Measurements from ENCODE around the gene STPG2. TPM values are rescaled to one million over a fixed set of nuclear protein-coding genes. Genes with fewer than 3 reads are reported as not detected.
"Not testable (repeated sequence)": the region's sequence is repeated elsewhere in the genome, so short reads cannot be mapped to it uniquely, and the experiment has no call there.

The STPG2 gene
- total RNA-seq, 8 experiments from 2014 or later: 0.05 to 0.93 (median 0.35) TPM; not detected in 1

DNA sequence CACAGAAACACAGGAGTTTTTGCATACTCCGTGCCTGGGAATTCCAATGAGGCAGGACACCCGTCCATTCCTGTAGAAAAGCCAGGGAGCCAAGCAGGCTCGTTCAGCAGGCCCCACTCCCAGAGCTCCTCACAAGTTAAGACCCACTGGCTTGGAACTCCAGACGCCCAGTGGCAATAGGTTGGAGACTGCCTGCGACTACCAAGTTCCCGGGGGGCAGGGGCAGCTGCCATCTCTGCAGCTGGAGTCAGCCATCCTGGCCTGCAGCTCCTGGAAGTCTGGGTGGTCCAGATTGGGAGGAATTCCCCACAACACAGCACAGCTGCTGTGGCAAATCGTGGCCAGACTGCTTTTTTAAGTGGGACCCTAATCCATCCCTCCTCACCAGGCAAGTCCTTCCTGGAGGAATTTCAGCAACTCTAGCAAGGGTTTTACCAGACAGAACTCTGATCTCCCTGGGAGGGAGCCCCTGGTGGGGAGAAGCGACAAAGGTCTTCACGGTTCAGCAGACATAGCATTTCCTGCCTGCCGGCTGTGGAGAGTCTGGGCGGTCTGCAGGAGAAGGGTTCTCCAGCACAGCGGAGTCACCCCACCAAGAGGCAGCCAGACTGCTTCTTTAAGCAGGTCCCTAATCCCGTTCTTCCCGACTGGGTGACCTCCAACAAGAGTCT lies 231.9 kb downstream of the STPG2 start:
- no peak overlapping the region for H3K4me3 ChIP-seq
- no peak overlapping the region for H3K27ac ChIP-seq
- no peaks in the 10 kb centered on the region for H3K4me1 ChIP-seq (replicated peaks in 1 of 2)
- in situ Hi-C loops (cut with MboI; ENCODE audit: low pct_unique_long_range_greater_than_20kb in 2 of 9, low sequenced_read_pairs in 9 of 9, unreplicated experiment in 9 of 9): no loop called here
- 0 to 90% (median 32%) methylated on average over 1 to 9 of the region's 14 CpGs; no CpG with 5 or more reads in 4 of the 10 experiments for WGBS, 10 experiments
- no peak for ATAC-seq (replicated peaks in 6 of 8)

DNA sequence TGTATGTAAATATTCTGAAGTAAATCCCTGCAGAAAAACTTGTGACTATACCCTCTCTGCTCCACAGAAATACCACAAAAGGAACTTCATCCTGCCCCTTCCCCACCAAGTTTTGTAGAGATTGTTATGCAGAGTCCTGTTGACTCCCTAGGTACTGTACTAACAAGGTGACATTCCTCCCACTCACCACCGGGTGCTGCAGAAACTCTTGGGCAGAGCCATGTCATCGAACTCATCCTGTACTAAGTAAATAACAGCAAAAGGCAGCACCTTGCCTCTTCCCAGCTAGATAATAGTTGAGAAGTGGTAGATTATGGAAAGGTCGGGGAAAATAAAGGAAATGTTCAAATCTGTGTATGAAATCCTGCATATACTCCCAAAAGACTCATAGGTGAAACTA lies 233.3 kb downstream of the STPG2 start:
- in situ Hi-C loops (cut with MboI; ENCODE audit: low pct_unique_long_range_greater_than_20kb in 2 of 9, low sequenced_read_pairs in 9 of 9, unreplicated experiment in 9 of 9): no loop called here
- 5 to 83% (median 46%) methylated on average over 1 to 3 of the region's 3 CpGs; no CpG with 5 or more reads in 5 of the 10 experiments for WGBS, 10 experiments
- Histone ChIP-seq H3K27ac (no peak overlapping the region), H3K4me3 (no peak overlapping the region), H3K4me1 (replicated peaks in 1 of 2) (no peaks in the 10 kb centered on the region)
- peak in 2 of 8 experiments; percentile 20 to 59 for ATAC-seq (replicated peaks in 6 of 8)

DNA sequence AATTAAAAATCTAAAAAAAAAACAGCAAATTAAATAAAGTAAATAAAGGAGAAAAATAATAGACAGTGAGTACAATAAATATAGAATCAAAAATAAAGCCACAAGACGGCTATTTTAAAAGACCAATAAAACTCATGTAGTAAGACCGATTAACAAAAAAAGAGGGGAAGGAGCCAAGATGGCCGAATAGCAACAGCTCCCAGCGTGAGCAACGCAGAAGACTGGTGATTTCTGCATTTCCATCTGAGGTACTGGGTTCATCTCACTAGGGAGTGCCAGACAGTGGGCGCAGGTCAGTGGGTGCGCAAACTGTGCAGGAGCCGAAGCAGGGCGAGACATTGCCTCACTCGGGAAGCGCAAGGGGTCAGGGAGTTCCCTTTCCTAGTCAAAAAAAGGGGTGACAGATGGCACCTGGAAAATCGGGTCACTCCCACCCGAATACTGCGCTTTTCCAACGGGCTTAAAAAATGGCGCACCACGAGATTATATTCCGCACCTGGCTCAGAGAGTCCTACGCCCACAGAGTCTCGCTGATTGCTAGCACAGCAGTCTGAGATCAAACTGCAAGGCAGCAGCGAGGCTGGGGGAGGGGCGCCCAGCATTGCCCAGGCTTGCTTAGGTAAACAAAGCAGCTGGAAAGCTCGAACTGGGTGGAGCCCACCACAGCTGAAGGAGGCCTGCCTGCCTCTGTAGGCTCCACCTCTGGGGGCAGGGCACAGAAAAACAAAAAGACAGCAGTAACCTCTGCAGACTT lies 239.7 kb downstream of the STPG2 start:
- ATAC-seq (replicated peaks in 6 of 8); H3K27ac ChIP-seq; H3K4me1 ChIP-seq (replicated peaks in 1 of 2); in situ Hi-C loops (cut with MboI; ENCODE audit: low pct_unique_long_range_greater_than_20kb in 2 of 9, low sequenced_read_pairs in 9 of 9, unreplicated experiment in 9 of 9); H3K4me3 ChIP-seq: not testable (repeated sequence)
- 17 to 83% (median 63%) methylated on average over 5 to 13 of the region's 23 CpGs; no CpG with 5 or more reads in 1 of the 10 experiments for WGBS, 10 experiments

DNA sequence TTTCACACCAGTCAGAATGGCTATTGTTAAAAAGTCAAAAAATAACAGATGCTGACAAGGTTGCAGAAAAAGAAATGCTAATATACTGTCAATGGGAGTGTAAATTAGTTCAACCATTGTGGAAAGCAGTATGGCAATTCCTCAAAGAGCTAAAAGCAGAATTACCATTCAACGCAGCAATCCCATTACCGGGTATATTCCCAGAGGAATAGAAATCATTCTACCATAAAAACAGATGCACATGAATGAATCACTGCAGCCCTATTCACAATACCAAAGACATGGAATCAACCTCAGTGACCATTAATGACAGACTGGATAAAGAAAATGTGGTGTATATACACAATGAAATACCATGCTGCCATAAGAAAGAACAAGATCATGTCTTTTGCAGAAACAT lies 243.0 kb downstream of the STPG2 start:
- H3K4me1 ChIP-seq (replicated peaks in 1 of 2): peaks cover 0 to 4% of the 10 kb centered on the region in 2 donors
- no peak overlapping the region for H3K27ac ChIP-seq
- in situ Hi-C loops (cut with MboI; ENCODE audit: low pct_unique_long_range_greater_than_20kb in 2 of 9, low sequenced_read_pairs in 9 of 9, unreplicated experiment in 9 of 9): no loop called here
- H3K4me3 ChIP-seq: no peak overlapping the region
- peak in 5 of 8 experiments; percentile 19 to 97 (median 94) for ATAC-seq (replicated peaks in 6 of 8)
- 0 to 31% (median 14%) methylated on average over 2 of the region's 2 CpGs; no CpG with 5 or more reads in 3 of the 10 experiments for WGBS, 10 experiments

DNA sequence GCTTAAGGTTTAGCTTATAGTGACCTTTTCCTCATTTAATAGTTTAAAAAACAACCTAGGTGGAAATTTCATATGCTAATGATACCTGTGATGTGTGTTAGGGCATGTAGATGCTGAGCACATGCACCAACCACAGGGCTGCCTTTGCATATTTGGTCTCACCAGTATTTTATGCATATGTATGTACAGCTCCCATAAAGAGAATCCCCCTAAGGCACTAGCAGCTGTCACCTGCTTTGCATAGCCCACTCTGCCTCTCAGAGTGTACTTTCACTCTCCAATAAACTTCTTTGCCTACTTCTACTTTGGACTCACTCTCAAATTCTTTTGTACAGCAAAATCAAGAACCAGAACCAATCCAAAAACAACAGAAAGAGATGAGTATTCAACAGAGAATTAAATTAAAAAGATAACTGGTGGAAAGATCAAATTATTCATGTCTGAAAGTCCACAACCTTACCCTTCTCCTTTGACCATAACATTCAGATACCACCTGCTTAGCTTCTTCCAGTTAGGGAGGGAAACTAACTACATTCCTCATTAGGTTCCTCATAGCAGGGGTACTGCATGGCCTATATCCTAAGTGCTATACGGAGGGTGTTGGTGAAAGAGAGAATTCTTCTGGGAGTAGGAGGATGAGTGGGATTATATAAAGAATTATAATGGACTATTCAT lies 250.5 kb downstream of the STPG2 start:
- in situ Hi-C loops (cut with MboI; ENCODE audit: low pct_unique_long_range_greater_than_20kb in 2 of 9, low sequenced_read_pairs in 9 of 9, unreplicated experiment in 9 of 9): no loop called here
- Histone ChIP-seq H3K4me3 (no peak overlapping the region), H3K4me1 (replicated peaks in 1 of 2) (no peaks in the 10 kb centered on the region), H3K27ac (no peak overlapping the region)
- ATAC-seq (replicated peaks in 6 of 8): peak in 1 of 8 experiments; percentile 100
- WGBS, 10 experiments: 17 to 100% (median 63%) methylated on average over 1 of the region's 1 CpG; no CpG with 5 or more reads in 3 of the 10 experiments

DNA sequence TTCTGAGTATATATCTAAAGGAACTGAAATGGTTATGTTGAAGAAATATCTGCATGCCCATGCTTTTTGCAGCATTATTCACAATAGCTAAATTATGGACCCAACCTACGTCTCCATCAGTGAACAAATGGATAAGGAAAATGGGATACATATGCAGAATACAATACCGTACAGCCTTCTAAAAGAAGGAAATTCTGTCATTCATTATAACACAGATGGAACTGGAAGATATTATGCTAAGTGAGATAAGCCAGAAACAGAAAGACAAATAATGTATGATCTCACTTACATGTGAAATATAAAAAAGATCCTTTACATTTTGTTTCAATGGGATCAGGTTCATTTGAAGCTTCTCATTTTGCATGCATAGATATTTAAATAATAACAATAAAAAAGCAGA lies 263.3 kb downstream of the STPG2 start:
- no peak overlapping the region for H3K4me3 ChIP-seq
- whole genome bisulfite sequencing, 10 experiments: 0 to 100% (median 100%) methylated on average over 1 to 2 of the region's 2 CpGs; no CpG with 5 or more reads in 1 of the 10 experiments
- in situ Hi-C loops (cut with MboI; ENCODE audit: low pct_unique_long_range_greater_than_20kb in 2 of 9, low sequenced_read_pairs in 9 of 9, unreplicated experiment in 9 of 9): no loop called here
- ATAC-seq (replicated peaks in 6 of 8): peak in 2 of 8 experiments; percentile 55 to 63
- H3K27ac ChIP-seq: no peak overlapping the region
- H3K4me1 ChIP-seq (replicated peaks in 1 of 2): no peaks in the 10 kb centered on the region

DNA sequence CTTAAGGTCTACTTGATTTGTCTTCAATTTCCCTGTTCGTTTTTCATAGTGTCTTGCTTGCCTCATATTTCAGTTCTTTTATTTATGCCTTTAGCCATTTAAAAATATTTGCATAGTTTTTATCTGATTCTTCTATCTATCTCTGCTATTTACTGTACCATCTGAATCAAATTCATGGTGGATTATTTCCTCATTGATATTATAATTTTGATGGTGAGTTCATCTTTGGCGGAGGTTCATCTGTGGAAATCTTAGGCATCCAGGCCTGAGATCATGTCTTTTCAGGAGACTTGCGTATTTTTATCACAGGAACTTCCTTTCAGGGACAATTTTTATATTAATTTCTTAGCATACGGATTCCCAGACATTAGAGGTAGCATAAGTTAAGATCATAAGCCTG lies 275.2 kb downstream of the STPG2 start:
- Histone ChIP-seq H3K4me3 (no peak overlapping the region), H3K4me1 (replicated peaks in 1 of 2) (no peaks in the 10 kb centered on the region), H3K27ac (no peak overlapping the region)
- peak in 1 of 8 experiments; percentile 75 for ATAC-seq (replicated peaks in 6 of 8)
- WGBS, 10 experiments: 0 to 93% (median 55%) methylated on average over 1 to 4 of the region's 4 CpGs; no CpG with 5 or more reads in 1 of the 10 experiments
- in situ Hi-C loops (cut with MboI; ENCODE audit: low pct_unique_long_range_greater_than_20kb in 2 of 9, low sequenced_read_pairs in 9 of 9, unreplicated experiment in 9 of 9): no loop called here

DNA sequence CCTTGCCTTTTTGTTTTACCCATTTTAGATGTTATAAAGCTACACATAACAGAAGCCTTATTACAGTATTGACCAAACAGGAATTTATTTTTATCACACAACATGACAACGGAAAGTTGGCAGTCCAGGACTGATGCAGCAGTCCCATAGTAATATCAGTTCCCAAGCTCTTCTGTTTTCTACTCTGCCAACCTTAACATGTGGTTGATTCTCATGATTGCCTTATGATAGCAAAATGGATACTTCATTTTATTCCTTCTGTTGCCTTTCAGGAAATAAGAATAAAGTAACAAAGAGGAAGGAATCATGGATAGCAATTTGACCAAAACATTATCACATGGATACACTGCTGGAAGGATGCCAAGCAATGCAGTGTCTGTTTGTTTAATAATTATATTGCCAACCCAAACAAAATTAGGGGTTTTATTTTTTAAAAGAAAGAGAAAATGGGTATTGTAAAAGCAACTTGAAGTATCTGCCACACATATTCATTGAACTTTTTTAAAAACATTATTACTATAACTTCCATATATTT lies 275.7 kb downstream of the STPG2 start:
- ATAC-seq (replicated peaks in 6 of 8): no peak
- in situ Hi-C loops (cut with MboI; ENCODE audit: low pct_unique_long_range_greater_than_20kb in 2 of 9, low sequenced_read_pairs in 9 of 9, unreplicated experiment in 9 of 9): no loop called here
- Histone ChIP-seq H3K4me1 (replicated peaks in 1 of 2) (no peaks in the 10 kb centered on the region), H3K4me3 (no peak overlapping the region), H3K27ac (no peak overlapping the region)
- WGBS, 10 experiments: 0 to 100% (median 78%) methylated on average over 1 of the region's 1 CpG

DNA sequence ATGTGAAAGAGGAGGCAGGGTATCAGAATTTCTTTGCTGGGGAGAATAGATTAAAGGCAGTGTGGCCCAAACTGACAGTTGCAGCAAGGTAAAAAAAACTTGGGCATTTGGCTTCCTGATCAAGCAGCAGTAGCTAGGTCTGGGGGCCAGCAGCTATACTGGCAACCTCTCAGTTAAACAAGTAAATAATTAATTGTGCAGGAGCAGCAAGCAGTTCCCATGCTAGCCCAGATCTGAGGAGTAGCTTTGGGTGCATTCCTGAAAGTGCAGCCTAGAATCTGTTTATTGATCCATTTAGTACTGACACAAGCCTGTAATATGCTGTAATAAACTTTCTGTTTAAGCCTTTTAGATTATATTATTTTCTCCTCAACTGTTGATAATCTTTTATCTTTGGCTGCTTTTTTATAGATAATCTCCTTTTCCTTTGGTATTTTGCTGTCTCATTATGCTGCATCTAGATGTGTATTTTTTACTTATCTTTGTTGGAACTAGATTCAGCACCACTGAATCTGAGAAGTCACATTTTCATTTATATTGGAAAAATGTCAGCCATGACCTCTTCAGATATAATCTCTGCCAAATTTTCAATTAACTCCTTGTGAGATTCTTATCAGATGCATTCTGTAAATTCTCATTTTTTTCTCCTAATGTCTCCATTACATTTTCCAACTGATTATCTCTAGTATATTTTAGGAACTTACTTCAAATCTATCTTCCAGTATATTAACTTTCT lies 276.3 kb downstream of the STPG2 start:
- no peak overlapping the region for H3K4me3 ChIP-seq
- in situ Hi-C loops (cut with MboI; ENCODE audit: low pct_unique_long_range_greater_than_20kb in 2 of 9, low sequenced_read_pairs in 9 of 9, unreplicated experiment in 9 of 9): no loop called here
- no peak overlapping the region for H3K27ac ChIP-seq
- no peaks in the 10 kb centered on the region for H3K4me1 ChIP-seq (replicated peaks in 1 of 2)
- ATAC-seq (replicated peaks in 6 of 8): no peak

DNA sequence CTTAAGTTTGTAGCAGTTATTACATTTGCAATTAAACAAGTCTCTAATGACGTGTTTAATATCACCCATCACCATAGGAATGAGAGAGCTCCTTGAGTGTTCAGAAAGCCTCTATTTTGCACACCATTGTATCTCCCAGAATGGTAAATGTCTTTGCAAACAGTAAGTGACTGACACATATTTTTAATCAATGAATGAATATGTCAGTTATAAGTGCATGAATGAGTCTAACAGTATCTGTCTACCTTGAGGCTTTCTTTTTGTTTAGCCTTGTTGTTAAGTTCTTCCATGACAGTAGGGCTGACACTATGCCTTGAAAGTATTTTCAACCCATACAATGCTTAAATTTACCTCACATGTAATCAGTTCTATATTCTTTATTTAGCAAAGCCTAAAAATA lies 292.2 kb downstream of the STPG2 start:
- no peak overlapping the region for H3K4me3 ChIP-seq
- no peaks in the 10 kb centered on the region for H3K4me1 ChIP-seq (replicated peaks in 1 of 2)
- in situ Hi-C loops (cut with MboI; ENCODE audit: low pct_unique_long_range_greater_than_20kb in 2 of 9, low sequenced_read_pairs in 9 of 9, unreplicated experiment in 9 of 9): no loop called here
- no peak overlapping the region for H3K27ac ChIP-seq
- WGBS, 10 experiments: 0 to 100% (median 80%) methylated on average over 1 of the region's 1 CpG; no CpG with 5 or more reads in 3 of the 10 experiments
- no peak for ATAC-seq (replicated peaks in 6 of 8)

DNA sequence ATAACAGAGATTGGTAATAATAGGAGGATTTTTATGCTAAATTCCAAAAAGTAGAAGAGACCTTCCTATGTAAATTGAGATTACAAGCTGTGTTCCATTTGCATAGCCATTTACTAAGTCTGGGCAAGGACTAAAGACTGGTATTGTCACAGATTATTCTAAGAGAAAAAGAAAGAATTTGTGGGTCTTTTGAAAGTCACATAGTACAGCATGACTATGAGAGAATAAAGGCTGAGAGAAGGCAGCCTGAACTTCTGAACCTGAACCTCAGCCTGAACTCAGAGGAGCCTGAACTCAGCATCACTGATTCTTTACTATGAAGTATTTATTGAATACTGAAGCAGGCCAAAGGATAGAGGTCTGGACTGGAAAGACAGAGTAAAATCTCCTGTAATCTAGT lies 297.5 kb downstream of the STPG2 start:
- H3K4me1 ChIP-seq (replicated peaks in 1 of 2): no peaks in the 10 kb centered on the region
- H3K27ac ChIP-seq: no peak overlapping the region
- ATAC-seq (replicated peaks in 6 of 8): peak in 1 of 8 experiments; percentile 47
- in situ Hi-C loops (cut with MboI; ENCODE audit: low pct_unique_long_range_greater_than_20kb in 2 of 9, low sequenced_read_pairs in 9 of 9, unreplicated experiment in 9 of 9): no loop called here
- H3K4me3 ChIP-seq: no peak overlapping the region

DNA sequence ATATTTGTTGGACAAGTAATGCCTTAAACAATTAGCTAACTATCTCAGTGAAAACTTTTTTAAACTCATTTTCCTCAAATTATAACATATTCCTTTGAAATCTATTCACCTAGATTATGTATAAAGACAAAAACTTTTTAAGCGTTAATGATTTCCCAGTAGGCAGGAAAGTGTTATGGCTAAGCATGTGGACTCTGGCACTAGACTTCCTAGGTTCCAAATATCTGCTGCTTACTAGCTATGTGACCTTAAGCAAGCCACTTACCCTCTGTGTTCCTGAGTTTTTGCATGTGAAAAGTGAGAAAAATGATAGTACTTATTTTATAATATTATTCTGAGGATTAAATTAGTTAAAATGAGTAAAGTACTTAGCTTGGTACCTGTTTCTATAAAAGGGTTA lies 301.8 kb downstream of the STPG2 start:
- no peak overlapping the region for H3K27ac ChIP-seq
- no peaks in the 10 kb centered on the region for H3K4me1 ChIP-seq (replicated peaks in 1 of 2)
- in situ Hi-C loops (cut with MboI; ENCODE audit: low pct_unique_long_range_greater_than_20kb in 2 of 9, low sequenced_read_pairs in 9 of 9, unreplicated experiment in 9 of 9): no loop called here
- 0 to 100% (median 100%) methylated on average over 1 of the region's 1 CpG; no CpG with 5 or more reads in 4 of the 10 experiments for WGBS, 10 experiments
- no peak for ATAC-seq (replicated peaks in 6 of 8)
- H3K4me3 ChIP-seq: no peak overlapping the region

DNA sequence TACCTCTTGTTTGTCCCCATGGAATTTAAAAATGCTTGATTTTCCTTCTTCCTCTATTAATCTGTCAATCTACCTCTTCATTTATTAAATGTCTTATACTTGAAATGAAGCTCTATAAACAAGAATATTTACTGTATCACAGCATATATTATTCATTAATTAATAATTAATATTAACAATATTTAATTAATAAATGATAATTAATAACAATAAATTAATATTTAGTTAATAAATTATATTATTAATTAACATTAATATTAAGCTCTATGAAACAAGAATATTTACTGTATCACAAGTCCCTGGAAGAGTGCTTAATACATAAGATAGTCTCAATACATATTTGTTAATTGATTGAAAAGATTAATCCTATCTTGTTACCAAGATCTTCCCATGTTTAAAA lies 306.6 kb downstream of the STPG2 start:
- no peak for ATAC-seq (replicated peaks in 6 of 8)
- no peaks in the 10 kb centered on the region for H3K4me1 ChIP-seq (replicated peaks in 1 of 2)
- in situ Hi-C loops (cut with MboI; ENCODE audit: low pct_unique_long_range_greater_than_20kb in 2 of 9, low sequenced_read_pairs in 9 of 9, unreplicated experiment in 9 of 9): no loop called here
- H3K27ac ChIP-seq: no peak overlapping the region
- H3K4me3 ChIP-seq: no peak overlapping the region
